NCI-H2171 (cell line): Measurements from ENCODE around the gene GATA3.

Experiments
- DNase-seq: peaks from one replicate; lab custom pipeline; 2025; lab: John Stamatoyannopoulos, UW

GATA3 gene

DNA sequence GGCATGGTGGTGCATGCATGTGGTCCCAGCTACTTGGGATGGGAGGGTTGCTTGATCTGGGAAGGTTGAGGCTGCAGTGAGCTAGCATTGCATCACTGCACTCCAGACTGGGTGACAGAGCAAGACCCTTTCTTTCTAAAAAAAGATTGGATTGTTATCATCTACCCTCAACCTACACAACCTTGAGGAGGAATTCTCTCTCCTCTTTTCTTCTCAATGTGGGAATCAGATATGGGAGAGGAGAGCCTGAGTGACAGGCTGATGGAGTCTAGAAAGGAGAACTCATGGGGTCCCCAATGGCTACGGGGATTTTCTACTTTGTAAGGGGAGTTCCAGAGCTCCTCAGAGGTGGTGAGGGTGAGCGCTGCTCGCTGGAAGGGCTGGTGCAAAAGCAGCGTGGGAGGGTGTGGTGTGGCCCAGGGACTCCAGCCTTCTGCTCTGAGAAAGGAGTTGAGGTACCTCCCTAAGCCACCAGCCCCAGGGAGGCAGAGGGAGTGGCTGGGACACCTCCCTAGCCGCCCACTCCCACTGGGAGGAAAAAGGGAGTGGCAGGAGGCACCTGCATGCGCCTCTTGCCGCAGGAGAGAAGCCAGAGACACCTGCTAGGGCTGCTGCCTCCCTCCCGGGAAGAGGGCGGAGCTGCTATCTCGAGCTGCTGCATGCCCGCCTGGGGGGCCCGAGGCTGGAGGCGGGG, 48.4 kb downstream of the GATA3 start:
- DNase-seq = no peak

DNA sequence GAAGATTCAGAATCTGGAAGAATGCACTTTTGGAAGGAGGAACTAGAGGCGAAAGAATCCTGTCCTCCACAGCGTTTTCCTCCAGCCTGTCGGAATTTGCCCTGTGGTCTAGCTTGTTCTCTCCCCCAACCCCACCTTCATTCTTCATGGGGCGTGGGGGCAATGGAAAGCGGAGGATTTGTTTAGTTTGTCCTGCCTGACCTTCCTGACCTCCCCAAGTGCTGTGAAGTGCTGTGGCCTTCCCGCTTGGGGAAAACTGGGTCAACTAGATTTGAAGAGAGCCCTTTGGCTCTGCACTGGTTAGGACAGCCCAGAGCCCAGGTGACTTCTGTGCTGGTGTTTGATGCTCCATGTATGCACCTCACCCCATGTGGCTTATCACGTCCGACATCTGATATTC, 49.1 kb downstream of the GATA3 start:
- DNase-seq = no peak

DNA sequence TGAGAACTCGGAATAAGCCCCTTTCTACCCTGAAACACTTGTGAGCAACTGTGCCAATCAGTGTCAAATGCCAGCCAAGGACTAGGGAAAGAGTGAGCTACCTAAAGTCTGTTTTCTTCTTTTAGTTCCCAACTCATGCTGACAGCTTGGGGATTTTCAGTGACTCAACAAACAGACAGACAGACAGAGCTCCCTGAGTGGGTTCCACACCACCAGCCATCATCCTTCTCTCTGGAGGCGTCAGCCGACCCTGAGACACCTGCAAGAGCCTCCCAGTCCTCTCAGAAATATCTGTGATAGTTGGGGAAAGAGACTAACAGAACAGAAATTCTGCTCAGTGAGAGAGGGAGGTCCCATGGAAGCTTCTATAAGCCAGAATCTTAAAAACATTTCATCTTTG, 49.5 kb downstream of the GATA3 start:
- no peak for DNase-seq

DNA sequence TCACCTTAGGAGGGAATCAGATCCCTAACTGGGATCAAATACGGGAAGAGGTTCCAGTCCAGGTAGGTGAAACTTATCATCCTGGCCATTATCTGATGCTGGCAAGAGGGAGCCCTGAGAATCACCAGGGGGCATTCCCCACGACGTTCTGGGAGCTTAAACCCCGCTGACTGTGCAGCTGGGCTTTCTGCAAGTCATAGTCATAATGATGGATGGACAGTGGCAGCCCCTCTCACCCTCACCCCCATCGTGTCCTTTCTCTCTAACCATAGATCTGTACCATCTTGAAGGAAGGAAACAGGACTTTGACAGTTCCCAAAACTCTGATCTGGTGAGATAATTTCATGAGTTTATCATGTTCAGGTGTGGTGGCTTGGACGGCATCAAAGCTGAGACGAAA, 50.2 kb downstream of the GATA3 start:
- DNase-seq = no peak

DNA sequence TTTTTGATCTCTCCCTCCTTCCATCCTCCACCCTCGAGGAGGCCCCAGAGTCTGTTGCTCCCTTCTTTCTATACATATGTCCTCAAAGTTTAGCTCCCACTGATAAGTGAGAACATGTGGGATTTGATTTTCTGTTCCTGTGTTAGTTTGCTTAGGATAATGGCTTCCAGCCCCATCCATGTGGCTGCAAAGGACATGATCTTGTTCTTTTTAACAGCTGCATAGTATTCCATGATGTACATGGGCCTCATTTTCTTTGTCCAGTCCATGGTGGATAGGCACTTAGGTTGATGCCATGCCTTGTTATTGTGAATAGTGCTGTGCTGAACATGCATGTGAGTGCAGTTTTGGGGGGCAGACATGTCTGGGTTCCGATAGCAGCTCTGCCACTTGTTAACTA, 51.4 kb downstream of the GATA3 start:
- DNase-seq = no peak

DNA sequence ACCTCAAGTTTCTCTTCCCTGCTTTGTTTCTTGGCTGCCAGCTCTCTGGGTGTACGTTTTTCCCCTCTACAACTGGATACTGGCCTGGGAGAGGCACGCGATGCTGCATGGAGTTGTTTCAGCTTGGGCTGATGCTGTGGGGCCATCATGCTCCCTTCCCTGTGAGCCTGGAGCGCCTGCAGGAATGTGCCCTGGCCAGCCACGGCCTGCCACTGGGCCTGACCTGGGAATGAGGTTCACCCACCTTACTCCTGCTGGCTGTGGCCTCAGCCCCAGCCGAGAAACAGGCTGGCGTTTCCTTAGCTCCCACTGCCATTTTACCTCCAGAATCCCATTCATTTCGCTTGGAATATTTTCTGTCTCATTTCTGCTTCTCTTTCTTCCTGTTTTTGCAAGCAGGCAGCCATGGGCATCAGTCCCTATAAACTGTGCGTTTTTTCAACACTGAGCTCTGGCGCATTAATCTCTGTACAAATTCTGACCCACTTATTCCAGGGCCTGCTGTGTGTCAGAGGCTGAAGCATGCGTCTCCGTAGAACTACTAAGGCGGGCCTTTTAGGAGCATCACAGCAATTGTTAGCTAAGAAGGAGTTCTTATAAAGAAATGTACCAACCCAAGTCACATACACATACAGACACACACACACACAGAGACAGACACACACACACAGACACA, 57.9 kb downstream of the GATA3 start:
- DNase-seq = no peak

DNA sequence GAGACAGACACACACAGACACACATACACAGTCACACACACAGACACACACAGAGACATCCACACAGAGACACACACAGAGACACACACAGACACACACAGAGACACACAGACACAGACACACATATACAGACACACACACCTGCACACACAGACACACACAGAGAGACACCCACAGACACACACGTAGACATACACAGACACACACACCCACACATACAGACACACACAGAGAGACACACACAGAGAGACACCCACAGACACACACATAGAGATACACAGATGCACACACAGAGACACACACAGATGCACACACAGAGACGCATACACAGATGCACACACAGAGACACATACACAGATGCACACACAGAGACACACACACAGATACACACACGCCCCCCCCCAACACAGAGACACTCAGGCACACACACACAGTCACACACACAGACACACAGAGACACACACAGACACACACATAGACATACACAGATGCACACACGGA, 58.5 kb downstream of the GATA3 start:
- no peak for DNase-seq

DNA sequence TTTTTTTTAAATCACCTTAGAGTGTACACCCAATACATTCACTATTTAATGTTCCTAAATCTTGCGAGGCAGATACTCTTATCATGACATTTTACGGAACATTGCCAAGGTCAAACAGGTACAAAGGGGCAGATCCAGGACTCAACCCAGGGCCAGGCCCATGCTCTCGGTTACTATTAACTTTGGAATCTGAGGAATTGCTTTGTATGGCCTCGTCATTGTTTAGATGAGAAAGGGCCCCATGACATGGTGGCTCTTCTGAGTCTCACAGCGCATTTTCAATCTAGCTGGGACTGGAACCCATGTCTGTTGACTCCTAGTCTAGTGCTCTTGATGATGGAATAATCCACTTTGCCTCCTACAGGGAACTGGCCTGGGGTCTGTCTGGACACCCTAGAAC, 59.1 kb downstream of the GATA3 start:
- no peak for DNase-seq

DNA sequence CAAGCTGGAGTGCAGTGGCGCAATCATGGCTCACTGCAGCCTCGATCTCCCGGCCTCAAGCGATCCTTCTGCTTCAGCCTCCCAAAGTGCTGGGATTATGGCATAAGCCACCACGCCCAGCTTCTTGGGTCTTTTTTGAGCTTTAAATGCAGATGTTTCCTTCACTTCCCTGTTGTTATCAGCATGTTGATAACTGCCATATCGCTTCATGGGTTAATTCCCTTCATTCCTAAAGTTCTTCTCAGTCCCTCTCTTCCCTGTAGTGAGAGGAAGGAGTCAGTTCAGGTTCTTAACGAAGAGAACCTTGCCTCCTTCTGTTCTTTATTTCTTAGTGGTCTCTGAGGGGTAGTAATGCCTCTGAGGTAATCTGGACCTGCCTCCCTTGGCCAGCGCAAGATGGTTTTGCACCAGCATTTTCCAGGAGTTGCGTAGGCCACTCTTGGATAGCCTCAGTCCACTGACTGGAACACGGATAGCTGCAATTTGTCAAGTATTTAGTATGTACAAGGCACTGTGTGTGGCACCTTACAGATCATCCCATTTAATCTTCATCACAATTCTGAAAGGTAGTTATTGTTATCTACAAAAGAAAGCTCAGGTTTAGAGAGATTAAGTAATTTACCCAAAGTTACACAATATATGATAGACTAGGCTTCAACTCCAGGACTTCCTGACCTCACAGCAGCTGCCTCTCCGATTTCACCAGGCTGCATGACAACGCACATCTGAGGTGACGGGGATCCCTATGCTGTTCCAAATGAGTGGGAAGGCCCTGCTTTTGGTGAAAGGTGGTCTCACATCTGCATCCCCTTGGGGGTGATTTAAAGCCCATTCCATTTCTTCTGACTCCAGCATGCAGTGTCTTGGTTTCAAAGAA, 60.5 kb downstream of the GATA3 start:
- no peak for DNase-seq

DNA sequence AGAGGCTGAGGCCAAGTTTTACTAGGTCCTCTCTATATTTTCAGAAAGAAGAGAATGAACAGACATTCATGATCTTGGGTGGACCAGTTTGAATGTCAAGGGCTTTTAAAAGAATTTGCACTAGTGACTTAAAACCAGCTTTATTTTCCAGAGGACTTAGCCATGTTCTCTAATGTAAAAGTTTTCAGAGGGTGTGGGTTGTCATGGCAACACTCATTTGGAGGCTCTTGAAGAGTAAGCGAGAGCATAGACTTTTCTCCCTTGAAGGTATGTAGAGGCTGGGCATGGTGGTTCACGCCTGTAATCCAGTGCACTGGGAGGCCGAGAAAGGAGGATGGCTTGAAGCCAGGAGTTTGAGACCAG, 61.1 kb downstream of the GATA3 start:
- no peak for DNase-seq

DNA sequence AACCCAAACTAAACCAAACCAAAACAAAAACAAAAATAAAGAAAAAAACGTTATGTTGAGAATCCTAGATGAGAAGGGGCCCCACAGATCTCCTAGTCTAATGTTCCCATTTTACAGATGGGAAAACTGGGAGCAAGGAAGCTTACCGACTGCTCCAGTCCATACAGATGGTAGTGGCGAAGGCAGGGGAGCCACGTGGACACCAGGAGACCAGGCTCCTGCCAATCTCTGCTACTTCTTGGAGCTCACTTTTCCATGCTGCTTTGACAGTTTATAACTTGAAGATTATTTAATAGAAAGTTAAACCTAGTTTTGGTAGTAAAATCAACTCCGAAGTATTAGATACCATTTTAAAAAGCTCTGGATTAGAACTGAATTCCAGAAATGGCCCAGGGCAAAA, 62.0 kb downstream of the GATA3 start:
- DNase-seq = no peak

DNA sequence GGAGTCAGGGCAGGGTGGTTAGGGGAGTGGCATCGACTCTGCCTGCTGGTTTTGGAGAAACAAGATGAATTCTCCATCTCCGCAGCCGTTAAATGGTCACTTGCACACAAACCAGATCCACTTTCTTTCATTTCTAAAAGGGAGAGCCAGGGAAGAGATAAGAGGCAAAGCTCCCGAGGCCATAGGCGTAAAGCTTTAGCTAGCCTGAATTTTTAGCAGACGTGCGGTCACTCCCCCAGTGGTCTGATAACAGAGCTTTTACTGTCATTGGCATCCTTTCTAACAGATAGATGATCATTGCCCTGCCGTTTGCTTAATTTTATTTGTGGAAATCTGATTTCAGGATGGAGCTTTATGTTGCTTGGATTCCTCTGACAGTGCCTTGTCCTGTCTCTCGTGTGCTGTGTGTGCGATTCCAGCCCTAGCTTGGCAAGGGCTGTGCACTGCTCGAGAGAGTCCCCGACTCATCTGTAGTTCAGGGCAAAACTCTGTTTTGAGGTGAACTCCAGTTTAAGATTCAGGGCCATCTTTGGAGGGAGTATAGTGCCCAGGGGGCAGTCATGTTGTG, 62.5 kb downstream of the GATA3 start:
- no peak for DNase-seq

DNA sequence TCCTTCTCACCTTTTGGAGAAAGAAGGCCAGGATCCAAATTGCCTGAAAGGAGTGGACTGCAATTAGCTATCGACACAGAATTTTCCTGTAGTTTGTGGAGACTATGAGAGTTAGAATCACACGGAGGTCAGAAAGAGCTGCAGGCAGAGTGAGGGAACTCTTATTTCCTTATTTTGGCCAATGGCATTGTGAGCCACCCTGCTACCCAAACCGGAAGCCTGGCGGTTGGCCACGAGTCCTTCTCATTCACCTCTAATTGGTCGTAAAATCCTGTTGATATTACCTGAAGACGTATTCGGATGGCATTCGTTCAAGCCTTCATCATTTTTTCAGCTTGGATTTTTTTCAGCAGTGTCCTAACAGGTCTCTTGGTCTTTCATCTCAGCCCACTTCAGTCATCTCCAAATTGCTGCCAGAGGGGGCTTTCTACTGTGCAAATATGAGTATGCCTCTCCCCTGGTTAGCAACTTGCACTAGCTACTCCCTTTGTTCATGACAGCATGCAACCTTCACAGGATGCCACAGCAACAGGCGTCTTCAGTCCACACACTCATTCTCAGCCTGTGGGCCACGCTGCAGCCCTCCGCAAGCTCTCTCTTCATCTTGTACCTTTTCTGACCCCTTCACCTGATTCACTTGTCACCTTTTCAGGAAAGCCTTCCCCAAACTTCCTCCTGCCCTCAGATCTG, 66.9 kb downstream of the GATA3 start:
- DNase-seq = no peak

DNA sequence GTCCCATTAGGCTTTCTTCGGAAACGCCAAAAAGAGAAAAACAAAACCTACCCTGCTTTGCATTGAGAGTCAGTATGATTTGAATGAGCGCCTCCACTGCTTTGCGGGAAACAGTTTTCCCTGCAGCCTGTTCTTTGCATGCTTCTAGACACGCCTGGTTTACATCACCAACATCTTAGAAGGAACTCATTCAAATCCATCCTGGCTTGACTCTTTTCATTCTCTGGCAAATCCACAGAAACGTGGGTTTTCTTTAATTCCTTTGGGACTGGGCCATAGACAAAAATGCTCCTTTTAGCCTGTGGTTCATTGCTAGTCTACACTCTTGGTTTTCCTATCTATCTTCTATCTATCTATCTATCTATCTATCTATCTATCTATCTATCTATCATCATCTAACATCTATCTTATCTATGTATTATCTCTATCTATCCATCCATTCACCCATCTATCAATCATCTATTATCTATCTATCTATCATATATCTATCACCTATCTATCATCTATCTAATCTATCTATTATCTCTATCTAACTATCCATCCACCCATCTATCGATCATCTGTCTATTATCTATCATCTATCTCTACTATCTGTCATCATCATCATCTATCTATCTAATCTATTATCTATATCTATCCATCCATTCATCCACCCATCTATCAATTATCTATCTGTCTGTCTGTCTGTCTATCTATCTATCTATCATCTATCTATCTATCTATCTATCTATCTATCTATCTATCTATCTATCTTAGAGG, 68.3 kb downstream of the GATA3 start:
- no peak for DNase-seq

DNA sequence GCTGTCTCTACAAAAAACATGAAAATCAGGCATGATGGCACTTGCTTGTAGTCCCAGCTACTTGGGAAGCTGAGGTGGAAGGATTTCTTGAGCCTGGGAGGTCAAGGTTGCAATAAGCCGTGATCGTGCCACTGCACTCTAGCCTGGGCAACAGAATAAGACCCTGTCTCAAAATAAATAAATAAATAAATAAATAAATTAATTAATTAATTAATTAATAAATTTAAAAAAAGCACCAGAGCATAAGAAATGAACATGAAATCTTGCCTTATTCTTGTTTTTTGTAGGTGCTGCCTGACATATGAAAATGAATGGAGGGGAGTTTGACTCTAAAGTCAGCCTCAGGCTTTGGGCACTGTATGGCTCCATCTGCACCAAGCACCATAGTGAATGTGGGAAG, 69.9 kb downstream of the GATA3 start:
- no peak for DNase-seq
